Uterus (tissue), 2 donors: ENCODE data around the gene TNFAIP8L1.

Experiments used
- POLR2A ChIP-seq, 2 donors: fragments of 450-650 bp; IDR thresholded peaks; one replicate each; pipeline ENCODE4 v1.6.1; 2016; ENCODE audit warnings: antibody characterized with exemption in 2 of 2, mild to moderate bottlenecking in 1 of 2, moderate library complexity in 1 of 2
- TF ChIP-seq, protein P1 (sequence below), 4 experiments: fragments of 200-600 bp in 2 of 4; fragments of 450-650 bp in 2 of 4; sonication (generic) in 2 of 4; IDR thresholded peaks; one replicate each; pipeline ENCODE4 v1.5.1; 2016 to 2019; ENCODE audit warnings: antibody characterized with exemption in 4 of 4, mild to moderate bottlenecking in 2 of 4, moderate library complexity in 1 of 4

DNA sequence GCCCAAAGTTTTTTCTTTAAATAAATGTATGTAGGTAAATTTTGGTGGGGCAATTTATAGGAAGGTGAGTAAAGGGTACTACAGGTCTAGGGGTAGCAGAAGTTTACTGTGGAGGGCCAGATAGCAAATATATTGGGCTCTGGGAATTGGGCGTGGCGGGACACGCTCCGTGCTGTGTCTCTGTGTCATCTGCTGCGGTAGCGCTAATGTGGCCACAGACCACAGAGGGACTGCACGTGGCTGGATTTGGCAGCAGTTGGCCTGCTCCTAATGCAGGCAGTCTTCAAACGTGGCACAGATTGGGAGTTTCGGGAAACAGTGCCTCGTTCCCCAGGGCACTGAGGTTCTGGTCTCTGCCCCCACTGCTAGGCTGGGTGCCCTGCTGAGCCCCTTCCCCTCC is 47.4 kb downstream of the TNFAIP8L1 start:
- TF ChIP-seq, protein P1, sequence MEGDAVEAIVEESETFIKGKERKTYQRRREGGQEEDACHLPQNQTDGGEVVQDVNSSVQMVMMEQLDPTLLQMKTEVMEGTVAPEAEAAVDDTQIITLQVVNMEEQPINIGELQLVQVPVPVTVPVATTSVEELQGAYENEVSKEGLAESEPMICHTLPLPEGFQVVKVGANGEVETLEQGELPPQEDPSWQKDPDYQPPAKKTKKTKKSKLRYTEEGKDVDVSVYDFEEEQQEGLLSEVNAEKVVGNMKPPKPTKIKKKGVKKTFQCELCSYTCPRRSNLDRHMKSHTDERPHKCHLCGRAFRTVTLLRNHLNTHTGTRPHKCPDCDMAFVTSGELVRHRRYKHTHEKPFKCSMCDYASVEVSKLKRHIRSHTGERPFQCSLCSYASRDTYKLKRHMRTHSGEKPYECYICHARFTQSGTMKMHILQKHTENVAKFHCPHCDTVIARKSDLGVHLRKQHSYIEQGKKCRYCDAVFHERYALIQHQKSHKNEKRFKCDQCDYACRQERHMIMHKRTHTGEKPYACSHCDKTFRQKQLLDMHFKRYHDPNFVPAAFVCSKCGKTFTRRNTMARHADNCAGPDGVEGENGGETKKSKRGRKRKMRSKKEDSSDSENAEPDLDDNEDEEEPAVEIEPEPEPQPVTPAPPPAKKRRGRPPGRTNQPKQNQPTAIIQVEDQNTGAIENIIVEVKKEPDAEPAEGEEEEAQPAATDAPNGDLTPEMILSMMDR (IDR thresholded peaks at IDR 0.05): no peak
- no peak for TF ChIP-seq POLR2A (IDR thresholded peaks at IDR 0.05)
